GM18505 (cell line): ENCODE data around the gene NR2C2.

Experiments used
- ATAC-seq: cut with Tn5 transposase; IDR thresholded peaks from one replicate; pipeline ENCODE4 v1.9.1; 2021; ENCODE audit not compliant: unreplicated experiment
- POLR2A ChIP-seq: IDR thresholded peaks from 4 replicates; pipeline ENCODE4 v1.6.1; 2011; ENCODE audit warnings: borderline replicate concordance; ENCODE audit not compliant: insufficient read depth, insufficient read length; ENCODE audit errors: extremely low read depth

Gene NR2C2

GRCh38 chr3:15089201-15089600, 141.8 kb downstream of the NR2C2 start:
- no peak for TF ChIP-seq POLR2A
- no peak for ATAC-seq

- no peak for TF ChIP-seq POLR2A
- no peak for ATAC-seq
These were observed 144.2 kb downstream of the NR2C2 start for GRCh38 chr3:15091575-15091974.

GRCh38 chr3:15092686-15093085, 145.3 kb downstream of the NR2C2 start:
- ATAC-seq: no peak
- TF ChIP-seq POLR2A: no peak

GRCh38 chr3:15094187-15094875, 146.9 kb downstream of the NR2C2 start:
- no peak for ATAC-seq
- TF ChIP-seq POLR2A: no peak

- ATAC-seq: no peak
- TF ChIP-seq POLR2A: no peak
These were observed 148.7 kb downstream of the NR2C2 start for GRCh38 chr3:15096046-15096445.

GRCh38 chr3:15097891-15098290, 150.5 kb downstream of the NR2C2 start:
- TF ChIP-seq POLR2A: no peak
- ATAC-seq: no peak
